ENCODE data around the gene ST8SIA1. TPM values are rescaled to one million over a fixed set of nuclear protein-coding genes. Genes with fewer than 3 reads are reported as not detected.
"Not testable (repeated sequence)": the region's sequence is repeated elsewhere in the genome, so short reads cannot be mapped to it uniquely, and the experiment has no call there.

The ST8SIA1 gene
- polyA plus RNA-seq, 1 donor, result 4.4 TPM

DNA sequence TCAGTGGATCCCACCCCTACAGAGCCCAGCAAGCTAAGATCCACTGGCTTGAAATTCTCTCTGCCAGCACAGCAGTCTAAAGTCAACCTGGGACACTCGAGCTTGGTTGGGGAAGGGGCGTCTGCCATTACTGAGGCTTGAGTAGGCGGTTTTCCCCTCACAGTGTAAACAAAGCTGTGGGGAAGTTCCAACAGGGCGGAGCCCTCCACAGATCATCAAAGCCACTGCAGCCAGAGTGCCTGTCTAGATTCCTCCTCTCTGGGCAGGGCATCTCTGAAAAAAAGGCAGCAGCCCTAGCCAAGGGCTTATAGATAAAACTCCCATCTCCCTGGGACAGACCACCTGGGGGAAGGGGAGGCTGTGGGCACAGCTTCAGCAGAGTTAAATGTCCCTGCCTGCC is 187.8 kb downstream of the ST8SIA1 start:
- not testable (repeated sequence) for H3K9me3 ChIP-seq (ENCODE audit: control insufficient read depth, low read depth, low read length); H3K36me3 ChIP-seq (ENCODE audit: control insufficient read depth, insufficient read depth, low read length); H3K27ac ChIP-seq (ENCODE audit: low read length); H3K4me1 ChIP-seq (ENCODE audit: control insufficient read depth, insufficient read depth, low read length); H3K27me3 ChIP-seq (ENCODE audit: control insufficient read depth, insufficient read depth, low read length); H3K4me3 ChIP-seq (ENCODE audit: low read length); DNase-seq
- no CpG with 5 or more reads among the region's 4 CpGs for WGBS (ENCODE audit: insufficient coverage, low lambda C conversion rate)

Other genes with a start within 250 kb of the ST8SIA1 start
- 61.6 TPM for gene C2CD5, start 209.8 kb upstream of the ST8SIA1 start, polyA plus RNA-seq

All from large intestine (tissue), 3 donors.